Measurements from ENCODE around the gene EDA. TPM values are rescaled to one million over a fixed set of nuclear protein-coding genes. Genes with fewer than 3 reads are reported as not detected.

The EDA gene
- total and polyA plus RNA-seq, 10 of the 15 experiments (the other 5 are each of a cell fraction or from before 2014, with no cell fraction given), result 0.06 TPM; not detected in 9

DNA sequence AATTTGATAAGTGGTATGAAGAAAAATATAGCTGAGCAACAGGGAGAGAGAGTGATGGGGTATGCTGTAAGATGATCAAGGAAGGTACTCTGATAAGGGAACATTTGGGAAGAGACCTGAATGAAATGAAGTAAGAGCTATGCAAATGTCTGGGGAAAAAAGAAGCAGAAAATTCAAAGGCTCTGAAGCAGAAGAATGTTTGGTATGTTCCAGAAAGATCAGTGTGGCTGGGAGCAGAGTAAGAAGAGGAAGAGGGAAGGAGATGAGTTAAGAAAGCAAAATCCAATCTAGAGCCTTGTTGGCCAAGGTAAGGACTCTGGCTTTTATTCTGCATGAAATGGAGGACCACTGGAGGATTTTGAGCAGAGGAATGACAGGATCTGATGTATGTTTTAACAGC is 343.8 kb downstream of the EDA start:
- H3K27me3 ChIP-seq (replicated peaks in 1 of 2; ENCODE audit: control insufficient read depth in 2 of 2, insufficient read depth in 2 of 2, low read length in 1 of 2), result no peaks in the 10 kb centered on the region
- TF ChIP-seq EZH2 (IDR thresholded peaks at IDR 0.05; ENCODE audit: borderline replicate concordance, control insufficient read depth, low read depth, low read length) (no peak), EGR1 (IDR thresholded peaks at IDR 0.05; ENCODE audit: borderline replicate concordance in 1 of 2, low read depth in 2 of 2, low read length in 2 of 2) (no peak), PKNOX1 (IDR thresholded peaks at IDR 0.05) (no peak), RAD51 (IDR thresholded peaks at IDR 0.05) (no peak), NR2C1 (IDR thresholded peaks at IDR 0.05) (no peak), CREM (IDR thresholded peaks at IDR 0.05; ENCODE audit: low read depth) (no peak), IKZF2 (IDR thresholded peaks at IDR 0.05) (no peak), POLR2AphosphoS2 (IDR thresholded peaks at IDR 0.05; ENCODE audit: low read depth, low read length) (no peak), ETV6 (conservative IDR thresholded peaks at IDR 0.05 in 1 of 2, IDR thresholded peaks at IDR 0.05 in 1 of 2; ENCODE audit: borderline replicate concordance in 1 of 2, low read depth in 1 of 2) (no peak), MTA3 (IDR thresholded peaks at IDR 0.05; ENCODE audit: borderline replicate concordance, low read length) (no peak), NFYB (IDR thresholded peaks at IDR 0.05; ENCODE audit: insufficient read depth, low read depth, low read length) (no peak)
- TF ChIP-seq, protein P1, sequence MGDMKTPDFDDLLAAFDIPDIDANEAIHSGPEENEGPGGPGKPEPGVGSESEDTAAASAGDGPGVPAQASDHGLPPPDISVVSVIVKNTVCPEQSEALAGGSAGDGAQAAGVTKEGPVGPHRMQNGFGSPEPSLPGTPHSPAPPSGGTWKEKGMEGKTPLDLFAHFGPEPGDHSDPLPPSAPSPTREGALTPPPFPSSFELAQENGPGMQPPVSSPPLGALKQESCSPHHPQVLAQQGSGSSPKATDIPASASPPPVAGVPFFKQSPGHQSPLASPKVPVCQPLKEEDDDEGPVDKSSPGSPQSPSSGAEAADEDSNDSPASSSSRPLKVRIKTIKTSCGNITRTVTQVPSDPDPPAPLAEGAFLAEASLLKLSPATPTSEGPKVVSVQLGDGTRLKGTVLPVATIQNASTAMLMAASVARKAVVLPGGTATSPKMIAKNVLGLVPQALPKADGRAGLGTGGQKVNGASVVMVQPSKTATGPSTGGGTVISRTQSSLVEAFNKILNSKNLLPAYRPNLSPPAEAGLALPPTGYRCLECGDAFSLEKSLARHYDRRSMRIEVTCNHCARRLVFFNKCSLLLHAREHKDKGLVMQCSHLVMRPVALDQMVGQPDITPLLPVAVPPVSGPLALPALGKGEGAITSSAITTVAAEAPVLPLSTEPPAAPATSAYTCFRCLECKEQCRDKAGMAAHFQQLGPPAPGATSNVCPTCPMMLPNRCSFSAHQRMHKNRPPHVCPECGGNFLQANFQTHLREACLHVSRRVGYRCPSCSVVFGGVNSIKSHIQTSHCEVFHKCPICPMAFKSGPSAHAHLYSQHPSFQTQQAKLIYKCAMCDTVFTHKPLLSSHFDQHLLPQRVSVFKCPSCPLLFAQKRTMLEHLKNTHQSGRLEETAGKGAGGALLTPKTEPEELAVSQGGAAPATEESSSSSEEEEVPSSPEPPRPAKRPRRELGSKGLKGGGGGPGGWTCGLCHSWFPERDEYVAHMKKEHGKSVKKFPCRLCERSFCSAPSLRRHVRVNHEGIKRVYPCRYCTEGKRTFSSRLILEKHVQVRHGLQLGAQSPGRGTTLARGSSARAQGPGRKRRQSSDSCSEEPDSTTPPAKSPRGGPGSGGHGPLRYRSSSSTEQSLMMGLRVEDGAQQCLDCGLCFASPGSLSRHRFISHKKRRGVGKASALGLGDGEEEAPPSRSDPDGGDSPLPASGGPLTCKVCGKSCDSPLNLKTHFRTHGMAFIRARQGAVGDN (IDR thresholded peaks at IDR 0.05), result no peak
- H3K79me2 ChIP-seq (ENCODE audit: control insufficient read depth, insufficient read depth, low read length), result no peaks in the 10 kb centered on the region
- no peak overlapping the region for H3K27ac ChIP-seq (ENCODE audit: control insufficient read depth, insufficient read depth)
- no peak overlapping the region for H3K4me2 ChIP-seq (ENCODE audit: control insufficient read depth, insufficient read depth)
- FAIRE-seq (no peak), DNase-seq (ENCODE audit: low read depth, low spot score) (no peak), ATAC-seq (no peak)
- H3K9me3 ChIP-seq (replicated peaks; ENCODE audit: control insufficient read depth, insufficient read depth, low read length), result no peaks in the 10 kb centered on the region
- POLR2A ChIA-PET, result no interaction called here
- in situ Hi-C loops (cut with MboI), result no loop called here
- no peaks in the 10 kb centered on the region for H3K4me1 ChIP-seq (ENCODE audit: control insufficient read depth, insufficient read depth, low read length)
- CTCF ChIA-PET, result no interaction called here
- RAD21 ChIA-PET (ENCODE audit: unreplicated experiment), result no interaction called here
- BruUV-seq (replicated peaks), result no TSS peak
- intact Hi-C loops (cut with micrococcal nuclease; ENCODE audit: unreplicated experiment), result no loop called here
- SMC1A ChIA-PET (ENCODE audit: uncharacterized antibody, unreplicated experiment), result no interaction called here
- no peak overlapping the region for H2AFZ ChIP-seq (ENCODE audit: control insufficient read depth, low read depth, low read length)
- no peak overlapping the region for H3K9ac ChIP-seq (ENCODE audit: control insufficient read depth, insufficient read depth, low read length)
- H4K20me1 ChIP-seq (ENCODE audit: control insufficient read depth, insufficient read depth), result no peaks in the 10 kb centered on the region
- no peaks in the 10 kb centered on the region for H3K36me3 ChIP-seq (ENCODE audit: control insufficient read depth in 2 of 2, insufficient read depth in 2 of 2, low read length in 1 of 2)
- H3K4me3 ChIP-seq, result no peak overlapping the region
